Activated T-helper 1 cell treated with anti-CD3 and anti-CD28 coated beads, Interleukin-2, amount 50 U/mL, for 16 hours (primary cell): ENCODE measurements around the gene NT5C1B.

Experiments used
- DNase-seq, 2 donors: peaks; one replicate each; pipeline ENCODE4 v3.0.0-alpha.2; 2020; ENCODE audit warnings: low read depth in 1 of 2, low spot score in 1 of 2

The NT5C1B gene

DNA sequence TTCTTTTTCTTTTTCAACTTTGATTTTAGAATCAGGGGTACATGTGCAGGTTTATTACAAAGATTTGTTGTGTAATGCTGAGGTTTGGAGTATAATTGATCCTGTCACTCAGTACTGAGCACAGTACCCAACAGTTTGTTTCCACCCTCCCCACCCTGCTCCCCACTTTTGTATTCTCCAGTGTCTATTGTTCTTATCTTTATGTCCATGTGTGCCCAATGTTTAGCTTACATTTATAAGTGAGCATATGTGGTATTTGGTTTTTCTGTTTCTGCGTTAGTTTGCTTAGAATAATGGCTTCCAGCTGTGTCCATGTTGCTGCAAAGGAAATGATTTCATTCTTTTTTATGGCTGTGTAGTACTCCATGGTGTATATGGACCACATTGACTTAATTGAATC, 72.0 kb downstream of the NT5C1B start:
- no peak for DNase-seq

DNA sequence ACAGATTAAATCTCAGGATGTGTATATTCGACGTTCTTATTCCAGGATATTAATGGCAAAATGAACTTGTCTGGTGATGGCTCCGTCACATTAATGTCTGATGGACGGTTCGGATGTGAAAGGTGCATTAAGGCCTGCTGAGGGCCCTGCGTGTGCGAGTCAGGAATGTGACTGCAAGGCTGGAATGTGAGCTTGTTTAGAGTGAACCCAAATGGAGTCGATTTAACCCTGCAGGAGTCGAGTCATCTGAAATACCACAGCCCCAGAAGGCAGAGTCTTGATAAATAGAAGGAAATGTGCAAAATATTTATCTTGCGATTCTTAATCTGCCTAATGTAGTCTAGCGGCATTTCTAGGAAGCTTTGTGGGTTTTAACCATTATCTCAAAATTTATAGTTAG, 73.3 kb downstream of the NT5C1B start:
- DNase-seq, result no peak

DNA sequence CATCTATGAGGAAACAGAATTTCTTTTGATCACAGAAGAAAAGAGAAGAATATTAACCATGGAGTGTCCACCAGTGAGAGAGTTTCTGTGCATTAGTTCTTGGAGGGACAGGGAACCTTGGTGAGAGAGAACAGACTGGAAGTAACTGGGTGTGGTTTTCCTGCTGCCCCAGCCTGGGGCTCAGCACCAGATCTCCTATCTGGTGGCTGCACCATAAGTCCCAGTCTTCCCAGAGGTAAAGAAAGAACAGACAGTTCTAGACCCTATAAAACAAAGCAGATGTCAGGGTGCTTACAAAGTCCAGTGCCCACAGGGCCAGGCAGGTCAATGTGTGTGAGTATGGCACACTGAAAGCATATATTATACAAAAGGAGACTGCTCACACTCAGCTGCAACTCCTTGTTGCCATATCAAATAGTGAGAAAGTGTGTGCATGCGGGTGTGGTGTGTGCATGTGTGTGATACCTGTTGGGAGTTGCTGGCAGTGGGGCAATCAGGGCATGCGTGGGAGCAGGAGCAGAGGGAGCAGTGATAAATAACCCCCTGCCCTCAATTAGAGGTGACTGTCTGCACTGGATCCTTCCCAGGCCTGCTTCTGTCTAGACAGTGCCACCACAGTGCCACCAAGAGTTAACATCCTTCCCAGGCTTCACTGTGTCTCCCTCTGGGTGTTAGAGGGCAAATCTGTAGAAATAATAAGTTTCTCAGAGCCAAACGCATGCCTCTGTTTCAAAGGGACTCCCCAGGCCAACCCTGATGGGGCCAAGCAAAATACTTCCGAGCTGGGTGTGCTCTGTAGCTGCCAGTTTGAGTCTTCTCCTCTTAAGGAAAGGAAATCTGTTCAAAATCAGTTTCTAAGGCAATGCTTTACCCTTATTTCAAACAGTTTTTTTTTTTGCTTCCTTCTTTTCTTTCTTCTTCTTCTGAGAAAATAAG, 74.6 kb downstream of the NT5C1B start:
- no peak for DNase-seq
